Gastroesophageal sphincter (tissue), 3 donors: ENCODE data around the gene OASL.

ENCODE experiments used
- CTCF ChIP-seq, 4 experiments: fragments of 200-600 bp in 2 of 4; fragments of 450-650 bp in 2 of 4; sonication (generic) in 1 of 4; IDR thresholded peaks; one replicate each; pipeline ENCODE4 v1.5.1; 2017 to 2019; ENCODE audit warnings: antibody characterized with exemption in 4 of 4, mild to moderate bottlenecking in 2 of 4, moderate library complexity in 2 of 4
- EP300 ChIP-seq: sonication (generic); formaldehyde crosslinking; IDR thresholded peaks from one replicate; pipeline ENCODE4 v1.6.1; 2017; ENCODE audit warnings: antibody characterized with exemption, mild to moderate bottlenecking
- POLR2A ChIP-seq, 2 donors: fragments of 450-650 bp; IDR thresholded peaks; one replicate each; pipeline ENCODE4 v1.6.1; 2017; ENCODE audit warnings: antibody characterized with exemption in 2 of 2, mild to moderate bottlenecking in 2 of 2, moderate library complexity in 1 of 2
- POLR2AphosphoS5 ChIP-seq: sonication (generic); formaldehyde crosslinking; IDR thresholded peaks from one replicate; pipeline ENCODE4 v1.6.1; 2017; ENCODE audit warnings: antibody characterized with exemption

GRCh38 chr12:121010860-121011259 lies 28.2 kb downstream of the OASL start:
- no peak for TF ChIP-seq CTCF (IDR thresholded peaks at IDR 0.05)
- no peak for TF ChIP-seq POLR2AphosphoS5
- TF ChIP-seq POLR2A (IDR thresholded peaks at IDR 0.05): no peak
- TF ChIP-seq EP300: no peak
